RWPE1 (cell line): ENCODE results near the gene GTF3C6.

ENCODE experiments used
- CTCF ChIA-PET: fragments of 350-600 bp; sonication (Branson Sonifier 250); formaldehyde crosslinking; extraction: SDS; loops from one replicate; lab custom pipeline; 2021; lab: Yijun Ruan, JAX
- POLR2A ChIA-PET: fragments of 400-600 bp; formaldehyde crosslinking; extraction: SDS; loops from one replicate; lab custom pipeline; 2020; ENCODE audit warnings: antibody characterized with exemption; ENCODE audit not compliant: low non-redundant PET; lab: Yijun Ruan, JAX
- DNase-seq: peaks from one replicate; pipeline ENCODE4 v3.0.0; 2012; ENCODE audit warnings: low spot score
- H3K27ac ChIP-seq: fragments of 450-650 bp; 2 replicates; pipeline ENCODE4 v1.5.1; 2017
- CTCF ChIP-seq: fragments of 450-650 bp; conservative IDR thresholded peaks from 2 replicates; pipeline ENCODE4 v1.5.1; 2017; ENCODE audit warnings: low read depth, mild to moderate bottlenecking

The GTF3C6 gene

GRCh38 chr6:110976575-110976974, 18.1 kb downstream of the GTF3C6 start:
- DNase-seq = no peak
- ChIA-PET CTCF (interaction anchor here (0.6 kb wide), 2 partner anchors 10 to 133 kb away, joined by 3 to 4 read pairs; no protein-coding TSS in a partner anchor), POLR2A (interaction anchor here (0.6 kb wide), 1 partner anchor 16 kb away, joined by 4 read pairs; no protein-coding TSS in a partner anchor)
- no peak overlapping the region for H3K27ac ChIP-seq
- TF ChIP-seq CTCF = no peak

GRCh38 chr6:110979565-110980101, 21.1 kb downstream of the GTF3C6 start:
- DNase-seq = no peak
- TF ChIP-seq CTCF = no peak
- H3K27ac ChIP-seq = no peak overlapping the region
- ChIA-PET POLR2A (no interaction called here), CTCF (no interaction called here)

DNA sequence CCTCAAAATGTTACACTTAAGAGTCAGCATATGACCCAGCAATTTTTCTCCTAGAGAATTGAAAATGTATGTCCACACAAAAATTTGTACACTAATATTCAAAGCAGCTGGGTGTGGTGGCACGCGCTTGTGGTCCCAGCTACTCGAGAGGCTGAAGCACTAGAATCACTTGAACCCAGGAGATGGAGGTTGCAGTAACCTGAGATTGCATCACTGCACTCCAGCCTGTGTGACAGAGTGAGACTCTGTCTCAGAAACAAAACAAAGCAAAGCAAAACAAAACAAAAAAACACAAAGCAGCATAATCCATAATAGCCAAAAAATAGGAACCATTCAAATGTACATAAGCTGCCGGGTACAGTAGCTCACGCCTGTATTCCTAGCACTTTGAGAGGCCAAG, 21.7 kb downstream of the GTF3C6 start:
- no peak for DNase-seq
- ChIA-PET CTCF (no interaction called here), POLR2A (no interaction called here)
- H3K27ac ChIP-seq = no peak overlapping the region
- TF ChIP-seq CTCF = no peak

DNA sequence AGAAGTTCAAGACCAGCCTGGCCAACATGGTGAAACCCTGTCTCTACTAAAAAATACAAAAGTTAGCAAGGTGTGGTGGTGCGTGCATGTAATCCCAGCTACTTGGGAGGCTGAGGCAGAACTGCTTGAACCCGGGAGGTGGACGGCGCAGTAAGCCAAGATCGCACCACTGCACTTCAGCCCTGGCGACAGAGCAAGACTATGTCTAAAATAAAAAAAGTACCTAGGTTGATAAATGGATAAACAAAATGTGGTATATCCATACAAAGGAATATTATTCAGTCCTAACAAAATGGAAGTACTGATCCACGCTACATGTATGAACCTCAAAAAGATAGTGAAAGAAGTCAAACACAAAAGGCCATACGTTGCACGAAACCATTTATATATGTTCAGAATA, 22.1 kb downstream of the GTF3C6 start:
- POLR2A ChIA-PET = no interaction called here
- no peak overlapping the region for H3K27ac ChIP-seq
- DNase-seq = no peak
- no peak for TF ChIP-seq CTCF
- CTCF ChIA-PET = no interaction called here

- CTCF ChIA-PET = interaction anchor here (0.6 to 1.0 kb wide), 3 partner anchors 10 to 21 kb away, joined by 3 to 4 read pairs (median 4); no protein-coding TSS in a partner anchor
Observed at GRCh38 chr6:110981202-110981600, 22.7 kb downstream of the GTF3C6 start.

More at GRCh38 chr6:110981202-110981600, 22.7 kb downstream of the GTF3C6 start:
- peak overlapping the region; percentile 79 for H3K27ac ChIP-seq
- TF ChIP-seq CTCF = no peak
- DNase-seq = no peak
- POLR2A ChIA-PET = interaction anchor here (1.3 kb wide), 1 partner anchor 23 kb away, joined by 6 read pairs; the partner anchor contains the start of gene GTF3C6
